Kidney (tissue), 14 donors: ENCODE measurements around the gene S100A8. TPM values are rescaled to one million over a fixed set of nuclear protein-coding genes. Genes with fewer than 3 reads are reported as not detected.

ENCODE experiments used
- DNase-seq, 5 donors: peaks; one replicate each; pipeline ENCODE4 v3.0.0-alpha.2; 2013 to 2020
- FAIRE-seq: peaks from 2 replicates; lab custom pipeline; 2012; peaks lifted over from hg19 to GRCh38; lab: Jason Lieb, UNC
- H3K27ac ChIP-seq, 2 donors: one replicate each; pipeline ENCODE4 v1.7.0; 2013; ENCODE audit warnings: low read depth in 2 of 2, low read length in 2 of 2, inconsistent platforms in 1 of 2
- H3K27me3 ChIP-seq: one replicate; pipeline ENCODE4 v1.7.1; 2013; ENCODE audit warnings: low read length, inconsistent platforms; ENCODE audit not compliant: control insufficient read depth, insufficient read depth
- H3K36me3 ChIP-seq, 3 donors: one replicate each; pipeline versions ENCODE4 v1.7.0 to v1.7.1; 2013; ENCODE audit warnings: low read length in 3 of 3, control low read depth in 1 of 3, inconsistent platforms in 1 of 3; ENCODE audit not compliant: insufficient read depth in 3 of 3, control insufficient read depth in 2 of 3
- H3K4me1 ChIP-seq, 3 donors: one replicate each; pipeline versions ENCODE4 v1.7.0 to v1.7.1; 2013; ENCODE audit warnings: low read length in 3 of 3, inconsistent platforms in 1 of 3, low read depth in 1 of 3; ENCODE audit not compliant: control insufficient read depth in 2 of 3, insufficient read depth in 2 of 3
- H3K4me3 ChIP-seq, 3 donors: one replicate each; pipeline versions ENCODE4 v1.7.0 to v1.8.1; 2013; ENCODE audit warnings: low read length in 3 of 3, control low read depth in 1 of 3, inconsistent platforms in 1 of 3
- H3K9ac ChIP-seq, 3 donors: one replicate each; pipeline versions ENCODE4 v1.7.0 to v1.7.1; 2013; ENCODE audit warnings: low read length in 3 of 3, control low read depth in 1 of 3, inconsistent platforms in 1 of 3
- H3K9me3 ChIP-seq, 3 donors: one replicate each; pipeline versions ENCODE4 v1.7.0 to v1.7.1; 2013; ENCODE audit warnings: low read length in 3 of 3, control low read depth in 1 of 3, inconsistent platforms in 1 of 3; ENCODE audit not compliant: control insufficient read depth in 2 of 3, insufficient read depth in 1 of 3
- intact Hi-C: fragments of 100-400 bp; cut with DNase I; formaldehyde crosslinking; loops from one replicate; pipeline ENCODE4 v1.11.1; 2022
- polyA plus RNA-seq: library from polyadenylated mRNA; stranded (reverse); fragments of 350-450 nt; fragmentation: Illumina TruSeq; extraction: RNeasy Lipid Tissue Mini Kit (QIAGEN cat#74804); gene quantifications from one replicate; pipeline ENCODE4 v1.2.3, GENCODE V29; 2014; ENCODE audit warnings: low read depth, low replicate concordance; ENCODE audit not compliant: insufficient read depth
- total RNA-seq: library from RNA; stranded (reverse); fragmentation: NEBNext Ultra II Directional; extraction: Animal tissue kit (Norgen Biotek cat#: 25700); gene quantifications from one replicate; pipeline ENCODE4 v1.2.1, GENCODE V29; 2021
- TF ChIP-seq, protein P1 (sequence below): IDR thresholded peaks from 3 replicates; pipeline ENCODE4 v1.5.1; 2012; ENCODE audit warnings: mild to moderate bottlenecking, moderate library complexity, borderline replicate concordance; ENCODE audit not compliant: insufficient read depth; ENCODE audit errors: extremely low read depth
- donor health status: control.
- donor health status: control.
- donor health status: control.
- donor health status: control.
- donor health status: control.
- donor health status: DM: yes; HTN: yes; CAD: no.
- donor health status: Normal renal cell carcinoma (clear cell type).

The S100A8 gene
- total and polyA plus RNA-seq, 2 donors from 2014 or later, result 17.5 to 60.9 TPM

DNA sequence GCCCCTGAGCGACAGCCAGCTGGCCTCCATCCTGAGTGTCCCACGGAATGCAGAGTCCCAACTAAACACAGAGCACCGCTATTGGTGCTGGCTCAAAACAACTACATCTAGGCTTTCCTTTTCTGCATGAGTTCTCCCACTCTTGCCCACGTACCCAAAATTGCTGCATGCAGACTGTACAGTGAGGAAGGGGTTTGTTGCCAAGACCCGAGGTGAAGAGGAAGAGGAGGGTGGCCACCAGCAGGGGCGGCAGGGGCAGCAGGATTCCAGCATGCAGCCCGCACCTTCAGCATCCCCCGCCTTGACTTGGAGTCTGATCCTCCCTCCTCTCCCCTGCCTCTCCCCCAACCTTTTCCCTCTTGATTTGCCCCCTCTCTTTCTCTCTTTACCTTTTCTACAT, 25.2 kb downstream of the S100A8 start:
- Histone ChIP-seq H3K27ac (no peak overlapping the region), H3K27me3 (no peaks in the 10 kb centered on the region), H3K9ac (no peak overlapping the region), H3K36me3 (no peaks in the 10 kb centered on the region), H3K9me3 (no peaks in the 10 kb centered on the region), H3K4me1 (peaks cover 0 to 2% (median 0%) of the 10 kb centered on the region in 3 donors), H3K4me3 (no peak overlapping the region)
- TF ChIP-seq, protein P1, sequence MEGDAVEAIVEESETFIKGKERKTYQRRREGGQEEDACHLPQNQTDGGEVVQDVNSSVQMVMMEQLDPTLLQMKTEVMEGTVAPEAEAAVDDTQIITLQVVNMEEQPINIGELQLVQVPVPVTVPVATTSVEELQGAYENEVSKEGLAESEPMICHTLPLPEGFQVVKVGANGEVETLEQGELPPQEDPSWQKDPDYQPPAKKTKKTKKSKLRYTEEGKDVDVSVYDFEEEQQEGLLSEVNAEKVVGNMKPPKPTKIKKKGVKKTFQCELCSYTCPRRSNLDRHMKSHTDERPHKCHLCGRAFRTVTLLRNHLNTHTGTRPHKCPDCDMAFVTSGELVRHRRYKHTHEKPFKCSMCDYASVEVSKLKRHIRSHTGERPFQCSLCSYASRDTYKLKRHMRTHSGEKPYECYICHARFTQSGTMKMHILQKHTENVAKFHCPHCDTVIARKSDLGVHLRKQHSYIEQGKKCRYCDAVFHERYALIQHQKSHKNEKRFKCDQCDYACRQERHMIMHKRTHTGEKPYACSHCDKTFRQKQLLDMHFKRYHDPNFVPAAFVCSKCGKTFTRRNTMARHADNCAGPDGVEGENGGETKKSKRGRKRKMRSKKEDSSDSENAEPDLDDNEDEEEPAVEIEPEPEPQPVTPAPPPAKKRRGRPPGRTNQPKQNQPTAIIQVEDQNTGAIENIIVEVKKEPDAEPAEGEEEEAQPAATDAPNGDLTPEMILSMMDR, result no peak
- no peak for FAIRE-seq
- DNase-seq, result peak in 1 of 5 donors; percentile 18
- intact Hi-C loops, result no loop called here

DNA sequence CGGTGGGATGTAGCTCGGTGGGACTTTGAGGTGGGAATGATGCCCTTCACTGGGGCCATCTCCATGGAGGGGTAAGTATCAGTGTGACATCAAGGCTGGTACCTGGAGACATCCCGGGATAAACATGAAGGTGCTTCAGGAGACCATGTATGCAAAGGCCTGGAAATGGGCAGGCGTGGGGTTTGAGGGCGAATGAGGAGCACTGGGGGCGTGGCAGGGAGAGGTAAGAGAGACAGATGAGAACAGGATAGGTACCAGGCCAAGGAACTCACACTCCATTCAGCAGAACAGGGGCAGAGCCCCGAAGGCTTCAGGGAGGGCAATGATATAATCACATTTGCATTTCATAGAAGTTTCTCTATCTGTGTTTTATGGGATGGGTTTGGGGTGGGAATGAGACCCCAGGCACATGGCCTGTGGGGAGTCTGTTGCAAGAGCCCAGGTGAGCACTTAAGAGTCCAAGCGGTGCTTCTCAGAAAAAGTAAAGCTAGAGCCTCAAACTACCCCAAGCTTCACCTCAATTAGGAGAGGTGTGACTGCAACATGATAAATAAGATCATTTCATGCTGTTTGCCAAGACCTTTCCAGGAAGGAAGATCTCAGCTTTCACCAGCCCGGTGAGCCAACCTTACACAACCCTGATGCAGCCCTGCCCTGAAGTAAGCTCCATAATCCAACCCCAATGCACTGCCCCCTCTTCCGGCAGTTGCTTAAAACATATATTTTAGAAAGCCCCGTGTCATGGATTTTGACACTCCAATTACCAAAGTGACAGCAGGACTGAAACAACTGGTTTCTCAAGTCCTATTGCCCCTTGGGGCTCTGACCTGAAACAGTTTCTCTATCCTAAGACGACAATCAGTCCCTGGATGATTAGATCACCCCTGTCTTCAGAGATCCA, 25.9 kb downstream of the S100A8 start:
- Histone ChIP-seq H3K9ac (no peak overlapping the region), H3K4me1 (peaks cover 0 to 2% (median 0%) of the 10 kb centered on the region in 3 donors), H3K36me3 (no peaks in the 10 kb centered on the region), H3K4me3 (no peak overlapping the region), H3K27ac (no peak overlapping the region), H3K27me3 (no peaks in the 10 kb centered on the region), H3K9me3 (no peaks in the 10 kb centered on the region)
- TF ChIP-seq, protein P1, result no peak
- intact Hi-C loops, result no loop called here
- FAIRE-seq, result no peak
- peak in 3 of 5 donors; percentile 18 to 38 (median 32) for DNase-seq

- Histone ChIP-seq H3K9me3 (no peaks in the 10 kb centered on the region), H3K36me3 (no peaks in the 10 kb centered on the region), H3K4me3 (no peak overlapping the region), H3K27ac (no peak overlapping the region), H3K4me1 (no peaks in the 10 kb centered on the region), H3K9ac (no peak overlapping the region), H3K27me3 (no peaks in the 10 kb centered on the region)
- FAIRE-seq (no peak), DNase-seq (no peak)
- intact Hi-C loops, result no loop called here
- TF ChIP-seq, protein P1, result no peak
Observed at GRCh38 chr1:153364156-153364555, 26.7 kb downstream of the S100A8 start.
